Ishikawa (cell line): ENCODE measurements around the gene FMN2.

Source experiments
- CEBPB ChIP-seq: IDR thresholded peaks from 2 replicates; pipeline ENCODE4 v1.6.1; 2012
- CREB1 ChIP-seq: IDR thresholded peaks from 2 replicates; pipeline ENCODE4 v1.6.1; 2012; ENCODE audit warnings: low read depth
- EGR1 ChIP-seq: IDR thresholded peaks from 2 replicates; pipeline ENCODE4 v1.6.1; 2012
- EP300 ChIP-seq: IDR thresholded peaks from 2 replicates; pipeline ENCODE4 v1.6.1; 2012; ENCODE audit warnings: borderline replicate concordance
- FOXM1 ChIP-seq: IDR thresholded peaks from 2 replicates; pipeline ENCODE4 v1.6.1; 2012; ENCODE audit warnings: low read depth, borderline replicate concordance
- NFIC ChIP-seq: IDR thresholded peaks from 2 replicates; pipeline ENCODE4 v1.6.1; 2012
- RAD21 ChIP-seq: IDR thresholded peaks from 2 replicates; pipeline ENCODE4 v1.6.1; 2012; ENCODE audit warnings: low read depth
- TAF1 ChIP-seq: IDR thresholded peaks from 2 replicates; pipeline ENCODE4 v1.6.1; 2012; ENCODE audit warnings: low read depth, mild to moderate bottlenecking
- TCF12 ChIP-seq: IDR thresholded peaks from 2 replicates; pipeline ENCODE4 v1.6.1; 2012; ENCODE audit warnings: low read depth
- TEAD4 ChIP-seq: IDR thresholded peaks from 2 replicates; pipeline ENCODE4 v1.6.1; 2012
- YY1 ChIP-seq: IDR thresholded peaks from 2 replicates; pipeline ENCODE4 v1.6.1; 2012; ENCODE audit warnings: low read depth
- TF ChIP-seq, protein P1 (sequence below): IDR thresholded peaks from 2 replicates; pipeline ENCODE4 v1.6.1; 2012
- TF ChIP-seq, protein P2 (sequence below): IDR thresholded peaks from 2 replicates; pipeline ENCODE4 v1.6.1; 2012; ENCODE audit warnings: low read depth, mild to moderate bottlenecking

DNA sequence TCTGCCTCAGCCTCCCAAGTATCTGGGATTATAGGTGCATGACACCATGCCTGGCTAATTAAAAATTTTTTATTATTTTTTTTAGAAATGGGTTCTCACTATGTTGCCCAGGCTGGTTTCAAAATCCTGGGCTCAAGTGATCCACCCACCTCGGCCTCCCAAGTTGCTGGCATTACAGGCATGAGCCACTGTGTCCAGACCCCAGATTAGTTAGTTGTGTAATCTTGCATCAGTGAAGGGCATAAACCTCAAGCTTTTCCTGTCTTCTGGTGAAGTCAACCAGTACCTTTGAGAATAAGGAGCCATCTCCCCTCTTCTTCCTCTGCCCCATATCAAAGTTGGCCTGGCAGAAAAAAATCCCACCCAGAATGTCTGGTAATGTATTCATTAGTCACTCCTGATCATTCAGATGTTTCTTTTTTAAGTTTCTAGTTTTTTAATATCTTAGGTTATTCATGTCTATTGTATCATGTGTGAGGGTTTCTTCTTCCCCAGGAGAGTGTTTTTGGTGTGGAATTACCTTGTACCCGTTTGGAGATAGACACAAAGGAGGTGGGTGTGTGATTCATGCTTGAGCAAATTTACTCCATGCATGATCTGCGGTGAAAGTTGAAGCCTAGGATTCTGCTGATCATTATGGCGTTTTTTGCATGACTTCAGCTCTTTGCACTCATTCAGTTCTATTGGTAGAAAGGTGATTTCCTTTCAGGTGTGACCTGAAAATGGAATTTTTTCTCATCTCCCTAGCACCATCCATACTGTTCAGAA is 144.0 kb downstream of the FMN2 start:
- TF ChIP-seq YY1 (no peak), TEAD4 (no peak), EP300 (no peak), CREB1 (no peak), TCF12 (no peak), FOXM1 (no peak), EGR1 (no peak), CEBPB (no peak), TAF1 (no peak), RAD21 (no peak), NFIC (no peak)
- TF ChIP-seq, protein P1, sequence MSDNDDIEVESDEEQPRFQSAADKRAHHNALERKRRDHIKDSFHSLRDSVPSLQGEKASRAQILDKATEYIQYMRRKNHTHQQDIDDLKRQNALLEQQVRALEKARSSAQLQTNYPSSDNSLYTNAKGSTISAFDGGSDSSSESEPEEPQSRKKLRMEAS = no peak
- TF ChIP-seq, protein P2, sequence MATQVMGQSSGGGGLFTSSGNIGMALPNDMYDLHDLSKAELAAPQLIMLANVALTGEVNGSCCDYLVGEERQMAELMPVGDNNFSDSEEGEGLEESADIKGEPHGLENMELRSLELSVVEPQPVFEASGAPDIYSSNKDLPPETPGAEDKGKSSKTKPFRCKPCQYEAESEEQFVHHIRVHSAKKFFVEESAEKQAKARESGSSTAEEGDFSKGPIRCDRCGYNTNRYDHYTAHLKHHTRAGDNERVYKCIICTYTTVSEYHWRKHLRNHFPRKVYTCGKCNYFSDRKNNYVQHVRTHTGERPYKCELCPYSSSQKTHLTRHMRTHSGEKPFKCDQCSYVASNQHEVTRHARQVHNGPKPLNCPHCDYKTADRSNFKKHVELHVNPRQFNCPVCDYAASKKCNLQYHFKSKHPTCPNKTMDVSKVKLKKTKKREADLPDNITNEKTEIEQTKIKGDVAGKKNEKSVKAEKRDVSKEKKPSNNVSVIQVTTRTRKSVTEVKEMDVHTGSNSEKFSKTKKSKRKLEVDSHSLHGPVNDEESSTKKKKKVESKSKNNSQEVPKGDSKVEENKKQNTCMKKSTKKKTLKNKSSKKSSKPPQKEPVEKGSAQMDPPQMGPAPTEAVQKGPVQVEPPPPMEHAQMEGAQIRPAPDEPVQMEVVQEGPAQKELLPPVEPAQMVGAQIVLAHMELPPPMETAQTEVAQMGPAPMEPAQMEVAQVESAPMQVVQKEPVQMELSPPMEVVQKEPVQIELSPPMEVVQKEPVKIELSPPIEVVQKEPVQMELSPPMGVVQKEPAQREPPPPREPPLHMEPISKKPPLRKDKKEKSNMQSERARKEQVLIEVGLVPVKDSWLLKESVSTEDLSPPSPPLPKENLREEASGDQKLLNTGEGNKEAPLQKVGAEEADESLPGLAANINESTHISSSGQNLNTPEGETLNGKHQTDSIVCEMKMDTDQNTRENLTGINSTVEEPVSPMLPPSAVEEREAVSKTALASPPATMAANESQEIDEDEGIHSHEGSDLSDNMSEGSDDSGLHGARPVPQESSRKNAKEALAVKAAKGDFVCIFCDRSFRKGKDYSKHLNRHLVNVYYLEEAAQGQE = no peak
